ENCODE measurements around the gene DCP1A. TPM values are rescaled to one million over a fixed set of nuclear protein-coding genes. Genes with fewer than 3 reads are reported as not detected.
"Not testable (repeated sequence)": the region's sequence is repeated elsewhere in the genome, so short reads cannot be mapped to it uniquely, and the experiment has no call there.

The DCP1A gene
- total RNA-seq, 1 experiment from 2014 or later, result 12.7 TPM

DNA sequence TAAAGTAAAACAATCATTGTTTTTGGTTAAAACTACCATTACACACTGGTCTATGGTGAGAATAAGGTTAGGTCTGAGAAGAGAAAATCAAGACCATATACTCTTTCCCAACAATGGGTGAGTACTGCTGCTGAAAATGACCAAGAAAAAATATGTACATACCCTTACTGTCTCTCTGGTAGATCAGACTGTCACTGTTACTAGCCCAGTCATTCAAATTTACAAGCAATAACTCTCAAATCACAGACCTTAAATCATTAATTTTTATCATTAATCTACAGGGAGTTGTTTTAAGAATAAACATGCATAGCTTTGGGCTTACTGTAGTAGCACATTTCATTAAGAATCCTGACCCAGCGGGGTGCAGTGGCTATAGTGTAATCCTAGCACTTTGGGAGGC, 17.4 kb downstream of the DCP1A start:
- ChIA-PET CTCF (no interaction called here), POLR2A (ENCODE audit: unreplicated experiment) (interaction anchor here (0.6 kb wide), 1 partner anchor 151 kb away, joined by 5 read pairs; no protein-coding TSS in a partner anchor)
- intact Hi-C loops (cut with micrococcal nuclease), result no loop called here
- no TSS peak for BruUV-seq (replicated peaks)
- 0 out of 2 replicates have a peak, but pooled peaks cover 5% of the 10 kb centered on the region for H4K20me1 ChIP-seq (ENCODE audit: low read length)
- H2AFZ ChIP-seq (ENCODE audit: low read length), result no peak overlapping the region
- no peak overlapping the region for H3K27ac ChIP-seq (ENCODE audit: low read length)
- H3K4me3 ChIP-seq (ENCODE audit: low read length), result no peak overlapping the region
- ATAC-seq (no peak; the same call in 1 of the 2 replicates), DNase-seq (no peak)
- peaks cover 26% of the 10 kb centered on the region for H3K36me3 ChIP-seq (ENCODE audit: low read depth, low read length)
- H3K9me2 ChIP-seq (replicated peaks; ENCODE audit: low read length), result no peaks in the 10 kb centered on the region
- H3K4me1 ChIP-seq (ENCODE audit: insufficient read depth, low read length), result no peaks in the 10 kb centered on the region
- H3K27me3 ChIP-seq (ENCODE audit: low read length), result no peaks in the 10 kb centered on the region
- TF ChIP-seq EZH2phosphoT487 (IDR thresholded peaks at IDR 0.05; ENCODE audit: borderline replicate concordance, low read length) (no peak), EZH2 (IDR thresholded peaks at IDR 0.05; ENCODE audit: low read length, unreplicated experiment) (no peak)
- TF ChIP-seq, protein P1, sequence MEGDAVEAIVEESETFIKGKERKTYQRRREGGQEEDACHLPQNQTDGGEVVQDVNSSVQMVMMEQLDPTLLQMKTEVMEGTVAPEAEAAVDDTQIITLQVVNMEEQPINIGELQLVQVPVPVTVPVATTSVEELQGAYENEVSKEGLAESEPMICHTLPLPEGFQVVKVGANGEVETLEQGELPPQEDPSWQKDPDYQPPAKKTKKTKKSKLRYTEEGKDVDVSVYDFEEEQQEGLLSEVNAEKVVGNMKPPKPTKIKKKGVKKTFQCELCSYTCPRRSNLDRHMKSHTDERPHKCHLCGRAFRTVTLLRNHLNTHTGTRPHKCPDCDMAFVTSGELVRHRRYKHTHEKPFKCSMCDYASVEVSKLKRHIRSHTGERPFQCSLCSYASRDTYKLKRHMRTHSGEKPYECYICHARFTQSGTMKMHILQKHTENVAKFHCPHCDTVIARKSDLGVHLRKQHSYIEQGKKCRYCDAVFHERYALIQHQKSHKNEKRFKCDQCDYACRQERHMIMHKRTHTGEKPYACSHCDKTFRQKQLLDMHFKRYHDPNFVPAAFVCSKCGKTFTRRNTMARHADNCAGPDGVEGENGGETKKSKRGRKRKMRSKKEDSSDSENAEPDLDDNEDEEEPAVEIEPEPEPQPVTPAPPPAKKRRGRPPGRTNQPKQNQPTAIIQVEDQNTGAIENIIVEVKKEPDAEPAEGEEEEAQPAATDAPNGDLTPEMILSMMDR (conservative IDR thresholded peaks at IDR 0.05; ENCODE audit: low read depth, low read length), result no peak
- H3K4me2 ChIP-seq (ENCODE audit: low read length), result no peak overlapping the region
- peaks cover 19% of the 10 kb centered on the region; the same call in 1 of the 2 replicates for H3K79me2 ChIP-seq (ENCODE audit: low read length)
- no peaks in the 10 kb centered on the region for H3K9me3 ChIP-seq (ENCODE audit: low read length)
- H3F3A ChIP-seq (ENCODE audit: low read length, unreplicated experiment), result no peaks in the 10 kb centered on the region
- no peak overlapping the region for H3K9ac ChIP-seq (ENCODE audit: low read length)

DNA sequence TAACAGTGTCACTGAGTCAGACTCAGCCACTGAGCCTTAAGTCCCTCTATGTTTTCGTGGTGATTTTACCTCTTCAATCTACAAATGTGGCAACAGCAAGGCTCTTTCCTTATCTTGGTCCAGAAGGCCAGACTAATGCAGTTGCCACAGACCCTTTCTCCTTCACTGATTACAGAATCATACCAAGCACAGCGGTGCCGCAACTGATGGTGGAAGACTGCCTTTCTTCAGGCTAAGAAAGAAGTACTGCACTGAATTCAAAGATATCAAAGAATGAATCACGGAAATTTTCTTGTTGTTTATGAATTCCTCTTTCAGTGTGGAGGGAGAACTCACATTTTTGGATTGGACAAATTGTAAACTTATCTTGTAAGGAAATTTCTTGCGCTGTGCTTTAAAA, 18.6 kb downstream of the DCP1A start:
- no peaks in the 10 kb centered on the region for H3K4me1 ChIP-seq (ENCODE audit: insufficient read depth, low read length)
- no peak overlapping the region for H2AFZ ChIP-seq (ENCODE audit: low read length)
- DNase-seq, result no peak
- no peaks in the 10 kb centered on the region for H3F3A ChIP-seq (ENCODE audit: low read length, unreplicated experiment)
- H4K20me1 ChIP-seq (ENCODE audit: low read length), result 0 out of 2 replicates have a peak, but pooled peaks cover 5% of the 10 kb centered on the region
- intact Hi-C loops (cut with micrococcal nuclease), result no loop called here
- H3K4me2 ChIP-seq (ENCODE audit: low read length), result no peak overlapping the region
- no peaks in the 10 kb centered on the region for H3K9me3 ChIP-seq (ENCODE audit: low read length)
- H3K36me3 ChIP-seq (ENCODE audit: low read depth, low read length), result peaks cover 22% of the 10 kb centered on the region
- ChIA-PET CTCF (no interaction called here), POLR2A (ENCODE audit: unreplicated experiment) (no interaction called here)
- BruUV-seq (replicated peaks), result no TSS peak
- H3K27me3 ChIP-seq (ENCODE audit: low read length), result no peaks in the 10 kb centered on the region
- no peak overlapping the region for H3K9ac ChIP-seq (ENCODE audit: low read length)
- no peak overlapping the region for H3K4me3 ChIP-seq (ENCODE audit: low read length)
- no peaks in the 10 kb centered on the region for H3K9me2 ChIP-seq (replicated peaks; ENCODE audit: low read length)
- peaks cover 27% of the 10 kb centered on the region; the same call in 1 of the 2 replicates for H3K79me2 ChIP-seq (ENCODE audit: low read length)
- no peak overlapping the region for H3K27ac ChIP-seq (ENCODE audit: low read length)
- no peak for TF ChIP-seq EZH2 (IDR thresholded peaks at IDR 0.05; ENCODE audit: low read length, unreplicated experiment)
- TF ChIP-seq, protein P1 (conservative IDR thresholded peaks at IDR 0.05; ENCODE audit: low read depth, low read length), result no peak
- no peak for TF ChIP-seq EZH2phosphoT487 (IDR thresholded peaks at IDR 0.05; ENCODE audit: borderline replicate concordance, low read length)
- ATAC-seq, result no peak

DNA sequence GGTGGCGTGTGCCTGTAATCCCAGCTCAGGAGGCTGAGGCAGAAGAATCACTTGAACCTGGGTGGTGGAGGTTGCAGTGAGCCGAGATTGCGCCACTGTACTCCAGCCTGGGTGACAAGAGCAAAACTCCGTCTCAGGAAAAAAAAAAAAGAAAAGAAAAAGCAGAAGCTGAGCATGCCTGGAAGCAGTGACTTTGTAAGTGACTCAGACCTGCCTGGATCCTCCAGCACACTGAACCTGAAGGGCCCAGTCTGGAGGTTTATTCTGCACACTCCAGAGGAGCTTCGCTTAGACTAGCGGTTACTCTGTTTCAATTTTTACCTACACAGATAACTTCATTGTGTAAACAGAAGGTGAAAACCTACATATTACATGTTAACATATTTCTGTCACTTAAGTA, 19.4 kb downstream of the DCP1A start:
- H2AFZ ChIP-seq (ENCODE audit: low read length); H3K27me3 ChIP-seq (ENCODE audit: low read length); H3K4me1 ChIP-seq (ENCODE audit: insufficient read depth, low read length); CTCF ChIA-PET; DNase-seq; H3K9ac ChIP-seq (ENCODE audit: low read length); H3F3A ChIP-seq (ENCODE audit: low read length, unreplicated experiment); H4K20me1 ChIP-seq (ENCODE audit: low read length); H3K9me2 ChIP-seq (replicated peaks; ENCODE audit: low read length); ATAC-seq; H3K4me2 ChIP-seq (ENCODE audit: low read length); intact Hi-C loops (cut with micrococcal nuclease); POLR2A ChIA-PET (ENCODE audit: unreplicated experiment); H3K27ac ChIP-seq (ENCODE audit: low read length); H3K9me3 ChIP-seq (ENCODE audit: low read length); BruUV-seq (replicated peaks); H3K4me3 ChIP-seq (ENCODE audit: low read length): not testable (repeated sequence)
- H3K36me3 ChIP-seq (ENCODE audit: low read depth, low read length), result peaks cover 20% of the 10 kb centered on the region
- peaks cover 32% of the 10 kb centered on the region for H3K79me2 ChIP-seq (ENCODE audit: low read length)

All from PC-3 (cell line).